Measurements from ENCODE around the gene SFT2D2. TPM values are rescaled to one million over a fixed set of nuclear protein-coding genes. Genes with fewer than 3 reads are reported as not detected.
A peak's percentile ranks its signal among the peaks of the same experiment; 100 is the strongest.

SFT2D2 gene
- total RNA-seq (10 to 100 TPM; 58.7 to 97.1 (median 78.8) TPM), polyA plus RNA-seq (1 to 10 TPM; 6.1 to 8.3 (median 6.7) TPM)
- long read RNA-seq, donor 1, full-length matches to known transcripts = 4 of 4 reads
- long read RNA-seq, donor 1, partial matches to known transcripts = 0 of 4 reads
- long read RNA-seq, donor 1, other reads (novel, unspliced or antisense) = 0 of 4 reads
- long read RNA-seq, donor 2, full-length matches to known transcripts = 1 of 1 reads
- long read RNA-seq, donor 2, partial matches to known transcripts = 0 of 1 reads
- long read RNA-seq, donor 2, other reads (novel, unspliced or antisense) = 0 of 1 reads

DNA sequence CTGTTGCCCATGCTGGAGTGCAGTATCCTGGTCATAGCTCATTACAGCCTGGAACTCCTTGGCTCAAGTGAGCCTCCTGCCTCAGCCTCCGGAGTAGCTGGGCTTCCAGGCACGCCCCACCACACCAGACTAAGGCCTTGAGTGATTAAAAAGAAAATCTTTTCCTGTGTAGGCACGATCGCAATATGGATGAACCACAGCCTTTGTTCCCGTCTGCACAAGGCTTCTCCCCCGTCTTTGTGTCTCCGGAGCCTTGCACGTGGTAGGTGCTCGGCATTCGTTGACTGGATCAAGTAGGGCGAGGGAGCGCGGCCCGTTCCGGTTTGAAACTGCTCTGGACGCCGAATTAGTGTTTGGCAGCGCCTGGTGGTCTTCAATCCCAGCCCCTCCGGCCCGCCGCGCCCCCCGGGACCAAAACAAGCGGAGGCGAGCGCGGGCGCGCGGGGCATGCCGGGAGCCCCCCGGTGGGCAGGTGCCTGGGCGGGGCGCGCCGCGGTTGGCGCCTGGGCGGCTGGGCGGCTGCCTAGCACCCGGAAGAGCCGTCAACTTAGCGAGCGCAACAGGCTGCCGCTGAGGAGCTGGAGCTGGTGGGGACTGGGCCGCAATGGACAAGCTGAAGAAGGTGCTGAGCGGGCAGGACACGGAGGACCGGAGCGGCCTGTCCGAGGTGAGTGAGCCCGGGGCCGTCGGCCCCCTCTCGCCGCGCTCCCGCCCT, at the start of gene SFT2D2:
SFT2D2 (plus strand) TSS at position 529 of the 715 bp plus-strand sequence; CDS start at position 605, 76 bp downstream.
- no peaks in the 10 kb centered on the region for H3K9me3 ChIP-seq
- peak; percentile 96 for DNase-seq
- peak within 1 kb of the TSS; percentile 77 to 98 (median 93) for H3K4me3 ChIP-seq
- TF ChIP-seq, protein P1, sequence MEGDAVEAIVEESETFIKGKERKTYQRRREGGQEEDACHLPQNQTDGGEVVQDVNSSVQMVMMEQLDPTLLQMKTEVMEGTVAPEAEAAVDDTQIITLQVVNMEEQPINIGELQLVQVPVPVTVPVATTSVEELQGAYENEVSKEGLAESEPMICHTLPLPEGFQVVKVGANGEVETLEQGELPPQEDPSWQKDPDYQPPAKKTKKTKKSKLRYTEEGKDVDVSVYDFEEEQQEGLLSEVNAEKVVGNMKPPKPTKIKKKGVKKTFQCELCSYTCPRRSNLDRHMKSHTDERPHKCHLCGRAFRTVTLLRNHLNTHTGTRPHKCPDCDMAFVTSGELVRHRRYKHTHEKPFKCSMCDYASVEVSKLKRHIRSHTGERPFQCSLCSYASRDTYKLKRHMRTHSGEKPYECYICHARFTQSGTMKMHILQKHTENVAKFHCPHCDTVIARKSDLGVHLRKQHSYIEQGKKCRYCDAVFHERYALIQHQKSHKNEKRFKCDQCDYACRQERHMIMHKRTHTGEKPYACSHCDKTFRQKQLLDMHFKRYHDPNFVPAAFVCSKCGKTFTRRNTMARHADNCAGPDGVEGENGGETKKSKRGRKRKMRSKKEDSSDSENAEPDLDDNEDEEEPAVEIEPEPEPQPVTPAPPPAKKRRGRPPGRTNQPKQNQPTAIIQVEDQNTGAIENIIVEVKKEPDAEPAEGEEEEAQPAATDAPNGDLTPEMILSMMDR (IDR thresholded peaks at IDR 0.05 in 8 of 11, conservative IDR thresholded peaks at IDR 0.05 in 3 of 11) = no peak
- TF ChIP-seq POLR2AphosphoS5 (IDR thresholded peaks at IDR 0.05) = peak; percentile 90 to 92 (median 91)
- TF ChIP-seq POLR2A (IDR thresholded peaks at IDR 0.05) = peak in 1 of 3 donors; percentile 62
- H3K4me1 ChIP-seq = peaks cover 19 to 59% (median 52%) of the 10 kb centered on the region in 6 donors
- H3K27ac ChIP-seq = peak within 1 kb of the TSS; percentile 81 to 94 (median 92)
- WGBS, 5 donors = 1 to 3% (median 2%) methylated on average over 21 to 58 of the region's 58 CpGs
- intact Hi-C loops (cut with DNase I; ENCODE audit: low total_unique reads) = loop anchor here (5.0 kb wide), 1 partner anchor 43 kb away; no protein-coding TSS in a partner anchor
- H3K36me3 ChIP-seq = peaks cover 0 to 16% (median 0%) of the 10 kb centered on the region in 6 donors
- no peaks in the 10 kb centered on the region for H3K27me3 ChIP-seq (replicated peaks in 1 of 7)

DNA sequence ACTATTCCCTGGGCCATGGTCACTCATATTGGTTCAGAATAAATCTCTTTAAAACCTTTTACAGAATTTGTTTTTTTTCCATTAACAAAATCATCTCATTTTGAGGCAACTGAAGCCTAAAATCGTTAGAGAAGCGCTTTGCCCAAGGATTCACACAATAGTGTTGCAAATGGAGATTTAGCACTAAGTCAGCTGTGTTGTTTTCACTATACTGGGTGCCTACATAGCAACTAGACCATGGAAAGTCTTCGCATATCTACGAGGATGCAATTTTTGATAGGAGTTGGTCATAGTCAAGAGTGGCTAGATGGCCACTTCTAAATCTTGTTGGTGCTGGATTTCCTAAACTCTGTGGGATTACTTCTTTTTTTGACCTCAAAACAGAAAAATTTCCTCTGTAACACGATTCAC, 47.6 kb upstream of the SFT2D2 start:
- intact Hi-C loops (cut with DNase I; ENCODE audit: low total_unique reads) = no loop called here
- WGBS, 5 donors = 69 to 75% (median 71%) methylated on average over 5 of the region's 5 CpGs

DNA sequence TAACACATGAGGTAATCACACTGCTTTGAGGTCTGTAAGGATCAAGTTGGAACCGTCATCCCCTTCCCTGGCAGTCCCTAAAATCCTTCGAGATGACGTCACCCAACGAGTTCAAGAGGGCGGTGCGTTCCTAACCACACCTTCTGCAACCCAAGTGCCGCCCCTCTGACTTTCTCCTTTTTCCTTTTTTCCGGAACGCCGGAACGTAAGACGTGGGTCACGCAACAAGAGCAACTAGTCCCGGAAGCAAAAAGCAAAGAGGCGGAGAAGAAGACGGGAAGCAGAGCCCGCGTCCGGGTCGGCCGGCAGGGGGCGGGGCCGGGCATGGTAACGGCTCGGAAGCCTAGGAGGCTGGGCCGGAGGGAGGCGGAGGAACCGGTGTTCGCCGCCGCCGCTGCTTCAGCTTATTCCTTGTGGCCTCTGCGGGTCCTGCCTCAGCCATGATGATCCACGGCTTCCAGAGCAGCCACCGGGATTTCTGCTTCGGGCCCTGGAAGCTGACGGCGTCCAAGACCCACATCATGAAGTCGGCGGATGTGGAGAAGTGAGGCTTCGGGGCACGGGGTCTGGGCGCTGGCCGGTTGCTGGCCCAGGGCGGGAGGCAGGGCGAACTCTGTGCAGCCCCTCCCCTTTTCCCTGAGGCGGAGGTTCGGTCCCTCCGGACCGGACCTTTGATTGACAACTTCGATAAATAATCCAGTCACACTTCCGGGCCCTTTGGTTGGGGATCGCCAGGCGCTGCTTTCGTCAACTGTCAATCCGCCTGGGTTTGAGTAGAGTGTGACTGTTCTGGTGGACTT, 47.0 kb upstream of the SFT2D2 start, which contains the start of gene TIPRL:
TIPRL (plus strand) TSS at position 325 of the 800 bp plus-strand sequence; CDS start at position 441, 116 bp downstream.
- peak within 1 kb of the TSS; percentile 88 to 98 (median 93) for H3K27ac ChIP-seq
- DNase-seq = peak; percentile 99
- intact Hi-C loops (cut with DNase I; ENCODE audit: low total_unique reads) = no loop called here
- 0 to 1% (median 0%) methylated on average over 52 to 56 of the region's 56 CpGs for WGBS, 5 donors
- H3K4me1 ChIP-seq = peaks cover 11 to 48% (median 19%) of the 10 kb centered on the region in 6 donors
- TF ChIP-seq POLR2AphosphoS5 (IDR thresholded peaks at IDR 0.05) = peak; percentile 95 to 98 (median 95)
- peak in 1 of 3 donors; percentile 53 for TF ChIP-seq POLR2A (IDR thresholded peaks at IDR 0.05)
- TF ChIP-seq, protein P1 (IDR thresholded peaks at IDR 0.05 in 8 of 11, conservative IDR thresholded peaks at IDR 0.05 in 3 of 11) = peak; percentile 66 to 91 (median 85)
- peak within 1 kb of the TSS; percentile 65 to 87 (median 77) for H3K4me3 ChIP-seq
- H3K27me3 ChIP-seq (replicated peaks in 1 of 7) = peaks cover 0 to 5% (median 0%) of the 10 kb centered on the region in 7 donors
- H3K36me3 ChIP-seq = peaks cover 0 to 3% (median under 1%) of the 10 kb centered on the region in 6 donors
- H3K9me3 ChIP-seq = no peaks in the 10 kb centered on the region

More for the DNA sequence above, 47.6 kb upstream of the SFT2D2 start:
- Histone ChIP-seq H3K27ac (peak overlapping the region; percentile 88 to 98 (median 93)), H3K27me3 (replicated peaks in 1 of 7) (peaks cover 0 to 5% (median 0%) of the 10 kb centered on the region in 7 donors), H3K4me1 (peaks cover 11 to 42% (median 19%) of the 10 kb centered on the region in 6 donors), H3K36me3 (no peaks in the 10 kb centered on the region), H3K4me3 (peak overlapping the region; percentile 65 to 87 (median 77)), H3K9me3 (no peaks in the 10 kb centered on the region)
- TF ChIP-seq POLR2AphosphoS5 (IDR thresholded peaks at IDR 0.05) (no peak), POLR2A (IDR thresholded peaks at IDR 0.05) (no peak)
- TF ChIP-seq, protein P1 (IDR thresholded peaks at IDR 0.05 in 8 of 11, conservative IDR thresholded peaks at IDR 0.05 in 3 of 11) = no peak
- DNase-seq = no peak
